Jurkat, Clone E6-1 (cell line): ENCODE measurements around the gene PCDHAC2. TPM values are rescaled to one million over a fixed set of nuclear protein-coding genes. Genes with fewer than 3 reads are reported as not detected.

ENCODE experiments used
- DNase-seq: peaks from one replicate; pipeline ENCODE4 v3.0.0-alpha.2; 2011; ENCODE audit warnings: low read depth, low spot score
- H3K4me3 ChIP-seq: 2 replicates; pipeline ENCODE4 v1.5.1; 2011; ENCODE audit warnings: mild to moderate bottlenecking, low read length, control low read depth, moderate library complexity
- polyA plus RNA-seq: library from polyadenylated mRNA; unstranded; fragments of >200 nt; gene quantifications from one replicate; pipeline ENCODE4 v1.2.1, GENCODE V29; 2012; ENCODE audit warnings: missing spikeins; ENCODE audit not compliant: insufficient read length, insufficient read depth

Gene PCDHAC2
- not detected for polyA plus RNA-seq

- no peak within 1 kb of the TSS for H3K4me3 ChIP-seq
- no peak for DNase-seq
Measured at GRCh38 chr5:140966293-140967225, at the start of gene PCDHAC2. TSS of gene PCDHAC2 (plus strand) at chr5:140966476. CDS start at chr5:140966767, 291 bp downstream.

- DNase-seq = no peak
- no peak overlapping the region for H3K4me3 ChIP-seq
Measured at GRCh38 chr5:140923601-140924000, 42.7 kb upstream of the PCDHAC2 start.

- no peak within 1 kb of the TSS for H3K4me3 ChIP-seq
- no peak for DNase-seq
Measured at GRCh38 chr5:140925806-140926442, 40.4 kb upstream of the PCDHAC2 start, which contains the start of gene PCDHAC1. TSS of gene PCDHAC1 (plus strand) at chr5:140926299. CDS start at chr5:140926893, 594 bp downstream.

GRCh38 chr5:140926443-140927227 is 39.6 kb upstream of the PCDHAC2 start:
- no peak overlapping the region for H3K4me3 ChIP-seq
- peak; percentile 17 for DNase-seq

GRCh38 chr5:140927228-140927573 is 39.1 kb upstream of the PCDHAC2 start:
- no peak overlapping the region for H3K4me3 ChIP-seq

GRCh38 chr5:140934964-140935606 is 31.2 kb upstream of the PCDHAC2 start:
- DNase-seq = no peak
- no peak overlapping the region for H3K4me3 ChIP-seq

More at GRCh38 chr5:140927228-140927573, 39.1 kb upstream of the PCDHAC2 start:
- DNase-seq = no peak

- H3K4me3 ChIP-seq = no peak overlapping the region
Measured at GRCh38 chr5:140946578-140946977, 19.7 kb upstream of the PCDHAC2 start.

GRCh38 chr5:140951636-140952035 is 14.6 kb upstream of the PCDHAC2 start:
- no peak overlapping the region for H3K4me3 ChIP-seq
- DNase-seq = no peak

More at GRCh38 chr5:140946578-140946977, 19.7 kb upstream of the PCDHAC2 start:
- no peak for DNase-seq

- H3K4me3 ChIP-seq = no peak overlapping the region
- no peak for DNase-seq
Measured at GRCh38 chr5:140953234-140953633, 13.0 kb upstream of the PCDHAC2 start.

GRCh38 chr5:140962190-140962589 is 4.1 kb upstream of the PCDHAC2 start:
- no peak overlapping the region for H3K4me3 ChIP-seq
- no peak for DNase-seq

GRCh38 chr5:140964356-140964755 is 1.9 kb upstream of the PCDHAC2 start:
- no peak for DNase-seq
- no peak overlapping the region for H3K4me3 ChIP-seq

- no peak for DNase-seq
- H3K4me3 ChIP-seq = no peak overlapping the region
Measured at GRCh38 chr5:140965905-140966292, 377 bp upstream of the PCDHAC2 start.

GRCh38 chr5:140967226-140967893 is 1.1 kb downstream of the PCDHAC2 start:
- DNase-seq = no peak
- no peak overlapping the region for H3K4me3 ChIP-seq

GRCh38 chr5:140969880-140970279 is 3.6 kb downstream of the PCDHAC2 start:
- no peak overlapping the region for H3K4me3 ChIP-seq
- no peak for DNase-seq

GRCh38 chr5:140973550-140973949 is 7.3 kb downstream of the PCDHAC2 start:
- DNase-seq = no peak
- H3K4me3 ChIP-seq = no peak overlapping the region

GRCh38 chr5:140977003-140977402 is 10.7 kb downstream of the PCDHAC2 start:
- H3K4me3 ChIP-seq = no peak overlapping the region
- DNase-seq = no peak

- no peak overlapping the region for H3K4me3 ChIP-seq
- DNase-seq = no peak
Measured at GRCh38 chr5:140978260-140978659, 12.0 kb downstream of the PCDHAC2 start.

- no peak overlapping the region for H3K4me3 ChIP-seq
- no peak for DNase-seq
Measured at GRCh38 chr5:140978983-140979382, 12.7 kb downstream of the PCDHAC2 start.
